ENCODE measurements around the gene SLC41A3. TPM values are rescaled to one million over a fixed set of nuclear protein-coding genes. Genes with fewer than 3 reads are reported as not detected.
A peak's percentile ranks its signal among the peaks of the same experiment; 100 is the strongest.
"Not testable (repeated sequence)": the region's sequence is repeated elsewhere in the genome, so short reads cannot be mapped to it uniquely, and the experiment has no call there.

SLC41A3 gene
- total RNA-seq, 1 donor from 2014 or later = 14.7 TPM

DNA sequence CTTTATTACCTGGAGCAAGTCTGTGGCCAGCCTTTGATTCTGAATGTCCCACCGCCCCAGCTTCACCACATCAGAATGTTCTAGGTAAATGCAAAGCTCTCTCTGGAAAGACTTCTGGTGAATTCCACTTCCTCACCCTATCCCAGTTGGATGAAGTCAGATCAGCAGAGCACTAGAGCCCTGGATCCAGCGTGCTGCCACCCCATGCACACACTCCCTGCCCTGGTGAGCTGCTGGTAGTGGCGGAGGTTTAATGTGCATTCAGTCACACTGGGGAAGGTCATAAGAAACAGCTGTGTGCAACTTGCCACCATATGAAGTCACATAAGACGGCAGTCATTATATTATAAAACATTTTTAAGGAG is 16.3 kb upstream of the SLC41A3 start:
- no peaks in the 10 kb centered on the region for H3K27me3 Mint-ChIP-seq (ENCODE audit: low read depth)
- no peaks in the 10 kb centered on the region for H3K4me1 Mint-ChIP-seq (ENCODE audit: low read depth)
- intact Hi-C loops (cut with micrococcal nuclease) = no loop called here
- H3K4me3 Mint-ChIP-seq (ENCODE audit: low read depth) = no peak overlapping the region
- no peak for DNase-seq (ENCODE audit: low spot score)
- H3K36me3 Mint-ChIP-seq (ENCODE audit: low read depth) = no peaks in the 10 kb centered on the region
- peaks cover 11% of the 10 kb centered on the region for H3K9me3 Mint-ChIP-seq
- no peak overlapping the region for H3K27ac Mint-ChIP-seq

GRCh38 chr3:126098391-126098858 is 14.5 kb upstream of the SLC41A3 start:
- no peak for DNase-seq (ENCODE audit: low spot score)
- Mint-ChIP-seq H3K4me1 (ENCODE audit: low read depth) (no peaks in the 10 kb centered on the region), H3K27me3 (ENCODE audit: low read depth) (no peaks in the 10 kb centered on the region)

DNA sequence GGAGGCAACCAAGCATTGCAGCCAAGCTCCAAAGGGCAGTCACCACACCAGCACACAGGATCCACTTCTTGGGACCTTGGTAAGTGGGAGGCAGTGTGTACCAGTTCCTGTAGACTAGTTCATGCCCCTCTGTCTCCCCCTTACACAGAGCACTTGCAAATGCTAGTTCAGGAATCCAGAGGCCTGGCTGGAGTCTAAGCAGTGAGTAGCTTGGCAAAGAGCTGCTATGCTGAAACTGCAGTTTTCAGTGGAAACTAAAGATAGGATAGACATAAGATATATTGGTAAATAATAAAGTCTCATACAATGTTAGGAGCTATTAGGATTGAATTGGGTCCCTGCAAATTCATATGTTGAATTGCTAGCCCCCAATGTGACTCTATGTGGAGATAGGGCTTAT is 13.9 kb upstream of the SLC41A3 start:
- Mint-ChIP-seq H3K9me3 (peaks cover 18% of the 10 kb centered on the region), H3K4me1 (ENCODE audit: low read depth) (no peaks in the 10 kb centered on the region), H3K4me3 (ENCODE audit: low read depth) (no peak overlapping the region), H3K27me3 (ENCODE audit: low read depth) (no peaks in the 10 kb centered on the region), H3K27ac (no peak overlapping the region), H3K36me3 (ENCODE audit: low read depth) (no peaks in the 10 kb centered on the region)
- no peak for DNase-seq (ENCODE audit: low spot score)
- intact Hi-C loops (cut with micrococcal nuclease) = no loop called here

More at GRCh38 chr3:126098391-126098858, 14.5 kb upstream of the SLC41A3 start:
- Mint-ChIP-seq H3K9me3 (peaks cover 18% of the 10 kb centered on the region), H3K27ac (no peak overlapping the region), H3K4me3 (ENCODE audit: low read depth) (no peak overlapping the region), H3K36me3 (ENCODE audit: low read depth) (no peaks in the 10 kb centered on the region)
- intact Hi-C loops (cut with micrococcal nuclease) = no loop called here

DNA sequence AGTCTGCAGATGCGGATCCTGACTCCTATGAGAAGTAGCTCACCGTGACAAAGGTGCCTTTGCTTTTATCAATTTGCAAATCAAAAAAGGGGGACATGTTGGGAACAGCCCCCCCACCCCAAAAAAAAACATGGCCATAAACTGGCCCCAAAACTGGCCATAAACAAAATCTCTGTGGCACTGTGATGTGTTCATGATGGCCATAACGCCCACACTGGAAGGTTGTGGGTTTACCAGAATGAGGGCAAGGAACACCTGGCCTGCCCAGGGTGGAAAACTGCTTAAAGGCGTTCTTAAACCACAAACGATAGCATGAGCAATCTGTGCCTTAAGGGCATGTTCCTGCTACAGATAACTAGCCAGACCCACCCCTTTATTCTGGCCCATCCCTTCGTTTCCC is 12.3 kb upstream of the SLC41A3 start:
- H3K4me1 Mint-ChIP-seq (ENCODE audit: low read depth); H3K27ac Mint-ChIP-seq; intact Hi-C loops (cut with micrococcal nuclease); H3K36me3 Mint-ChIP-seq (ENCODE audit: low read depth); DNase-seq (ENCODE audit: low spot score); H3K27me3 Mint-ChIP-seq (ENCODE audit: low read depth); H3K4me3 Mint-ChIP-seq (ENCODE audit: low read depth): not testable (repeated sequence)
- H3K9me3 Mint-ChIP-seq = peaks cover 30% of the 10 kb centered on the region

- H3K9me3 Mint-ChIP-seq = peaks cover 43% of the 10 kb centered on the region
- DNase-seq (ENCODE audit: low spot score); H3K27me3 Mint-ChIP-seq (ENCODE audit: low read depth); H3K36me3 Mint-ChIP-seq (ENCODE audit: low read depth); H3K4me3 Mint-ChIP-seq (ENCODE audit: low read depth); intact Hi-C loops (cut with micrococcal nuclease); H3K4me1 Mint-ChIP-seq (ENCODE audit: low read depth); H3K27ac Mint-ChIP-seq: not testable (repeated sequence)
These were observed 8.2 kb upstream of the SLC41A3 start for GRCh38 chr3:126092128-126092527.

DNA sequence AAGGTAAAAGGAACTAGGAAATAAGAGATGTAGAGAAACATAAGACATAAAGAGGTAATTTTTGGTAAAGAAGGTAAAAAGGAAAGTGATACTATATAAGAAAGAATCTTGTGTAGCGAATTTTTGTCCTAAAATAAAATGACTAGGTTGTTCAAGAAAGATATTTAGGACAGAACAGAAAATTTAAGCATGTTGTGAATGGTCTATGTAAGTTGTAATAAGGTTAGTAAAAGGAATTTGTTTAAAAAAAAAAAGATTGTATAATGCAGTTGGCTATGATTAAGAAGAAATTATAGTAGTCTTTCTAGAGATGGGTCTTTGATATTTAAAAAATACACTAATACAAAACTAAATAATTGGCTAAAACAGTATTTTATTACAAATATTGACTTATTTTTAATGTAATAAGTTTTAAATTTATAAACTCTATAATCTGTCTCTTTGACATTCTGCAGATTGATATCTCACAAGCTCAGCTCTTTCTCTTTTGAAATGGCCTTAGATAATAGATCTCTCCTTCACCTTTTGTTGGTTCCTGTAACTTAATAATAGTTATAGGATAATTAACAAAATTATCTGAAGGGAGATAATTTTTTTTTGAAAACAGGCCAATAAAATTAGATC is 3.7 kb upstream of the SLC41A3 start:
- Mint-ChIP-seq H3K36me3 (ENCODE audit: low read depth) (no peaks in the 10 kb centered on the region), H3K4me1 (ENCODE audit: low read depth) (peaks cover 14% of the 10 kb centered on the region), H3K27ac (no peak overlapping the region), H3K27me3 (ENCODE audit: low read depth) (no peaks in the 10 kb centered on the region), H3K9me3 (peaks cover 26% of the 10 kb centered on the region), H3K4me3 (ENCODE audit: low read depth) (no peak overlapping the region)
- intact Hi-C loops (cut with micrococcal nuclease) = no loop called here
- DNase-seq (ENCODE audit: low spot score) = no peak

DNA sequence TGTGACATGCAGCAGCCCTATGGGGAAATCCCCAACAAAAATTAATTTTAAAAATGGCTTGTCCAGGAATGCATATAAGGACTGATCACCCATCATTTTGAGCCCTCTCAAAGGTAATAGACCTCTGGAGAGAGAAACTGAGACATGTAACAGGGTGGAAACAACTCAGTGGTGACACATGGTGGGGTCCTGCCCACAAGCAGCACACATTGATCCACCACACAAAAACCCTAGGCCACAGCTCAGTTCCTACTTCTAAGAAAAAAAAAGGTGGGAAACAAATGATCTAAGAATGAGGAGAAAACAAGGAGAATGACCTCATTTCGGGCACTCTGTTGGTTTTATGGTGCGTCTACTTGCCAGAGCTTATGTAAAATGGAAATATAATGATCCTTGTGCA is 1.9 kb upstream of the SLC41A3 start:
- Mint-ChIP-seq H3K9me3 (peaks cover 10% of the 10 kb centered on the region), H3K27me3 (ENCODE audit: low read depth) (no peaks in the 10 kb centered on the region), H3K27ac (no peak overlapping the region), H3K36me3 (ENCODE audit: low read depth) (no peaks in the 10 kb centered on the region), H3K4me3 (ENCODE audit: low read depth) (no peak overlapping the region), H3K4me1 (ENCODE audit: low read depth) (peaks cover 14% of the 10 kb centered on the region)
- intact Hi-C loops (cut with micrococcal nuclease) = no loop called here
- DNase-seq (ENCODE audit: low spot score) = no peak

GRCh38 chr3:126085276-126085675 is 1.4 kb upstream of the SLC41A3 start:
- no peak overlapping the region for H3K27ac Mint-ChIP-seq
- peaks cover 7% of the 10 kb centered on the region for H3K9me3 Mint-ChIP-seq
- H3K27me3 Mint-ChIP-seq (ENCODE audit: low read depth) = no peaks in the 10 kb centered on the region
- H3K36me3 Mint-ChIP-seq (ENCODE audit: low read depth) = no peaks in the 10 kb centered on the region
- H3K4me1 Mint-ChIP-seq (ENCODE audit: low read depth) = peaks cover 14% of the 10 kb centered on the region
- no peak for DNase-seq (ENCODE audit: low spot score)
- intact Hi-C loops (cut with micrococcal nuclease) = no loop called here
- H3K4me3 Mint-ChIP-seq (ENCODE audit: low read depth) = peak overlapping the region; percentile 75

DNA sequence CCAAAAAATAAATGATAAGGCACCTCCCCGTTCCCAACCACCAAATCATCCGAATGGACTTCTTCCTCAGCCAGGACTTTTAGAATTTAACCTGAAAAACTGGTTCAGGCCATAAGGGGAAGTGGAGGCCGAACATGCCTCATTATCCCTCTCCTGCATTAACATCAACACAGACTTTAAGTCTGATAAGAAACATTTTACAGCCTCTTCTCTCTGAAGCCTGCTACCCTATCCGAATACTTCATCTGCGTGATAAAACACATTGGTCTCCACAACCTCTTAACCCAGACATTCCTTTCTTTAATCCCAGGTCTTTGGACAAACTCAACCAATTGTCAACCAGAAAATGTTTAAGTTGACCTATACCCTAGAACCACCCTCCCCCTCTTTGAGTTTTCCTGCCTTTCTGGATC is 850 bp upstream of the SLC41A3 start:
- Mint-ChIP-seq H3K4me3 (ENCODE audit: low read depth) (peak overlapping the region; percentile 75), H3K9me3 (peaks cover 7% of the 10 kb centered on the region), H3K36me3 (ENCODE audit: low read depth) (no peaks in the 10 kb centered on the region), H3K27ac (no peak overlapping the region), H3K27me3 (ENCODE audit: low read depth) (no peaks in the 10 kb centered on the region), H3K4me1 (ENCODE audit: low read depth) (peaks cover 14% of the 10 kb centered on the region)
- intact Hi-C loops (cut with micrococcal nuclease) = loop anchor here (1.0 to 5.0 kb wide), 3 partner anchors 94 to 1513 kb away; partner anchors contain the start of gene MCM2
- DNase-seq (ENCODE audit: low spot score) = no peak

GRCh38 chr3:126083511-126083912 is 412 bp downstream of the SLC41A3 start:
- intact Hi-C loops (cut with micrococcal nuclease) = loop anchor here (5.0 kb wide), 1 partner anchor 1514 kb away; the partner anchor contains the start of gene MCM2
- no peaks in the 10 kb centered on the region for H3K27me3 Mint-ChIP-seq (ENCODE audit: low read depth)

DNA sequence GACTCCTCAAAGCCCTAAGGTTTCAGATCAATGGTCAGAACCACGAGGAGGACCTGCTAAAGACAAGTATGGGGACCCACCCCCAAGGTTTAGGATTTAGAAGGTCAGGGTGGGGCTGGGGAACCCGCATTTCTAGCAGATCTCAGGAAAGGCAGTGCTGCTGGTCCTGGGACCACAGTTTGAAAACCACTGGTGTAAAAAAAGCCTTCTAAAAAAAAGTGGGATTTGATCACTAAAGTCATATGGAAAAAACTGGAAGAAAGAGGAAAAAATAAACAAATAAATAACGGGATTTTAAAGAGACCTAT is 832 bp downstream of the SLC41A3 start:
- no peak for DNase-seq (ENCODE audit: low spot score)
- Mint-ChIP-seq H3K36me3 (ENCODE audit: low read depth) (no peaks in the 10 kb centered on the region), H3K9me3 (peaks cover 7% of the 10 kb centered on the region), H3K27ac (peak overlapping the region; percentile 82), H3K4me1 (ENCODE audit: low read depth) (peaks cover 14% of the 10 kb centered on the region), H3K27me3 (ENCODE audit: low read depth) (no peaks in the 10 kb centered on the region), H3K4me3 (ENCODE audit: low read depth) (peak overlapping the region; percentile 92)
- intact Hi-C loops (cut with micrococcal nuclease) = loop anchor here (5.0 kb wide), 1 partner anchor 1514 kb away; the partner anchor contains the start of gene MCM2

More at GRCh38 chr3:126083511-126083912, 412 bp downstream of the SLC41A3 start:
- Mint-ChIP-seq H3K36me3 (ENCODE audit: low read depth) (no peaks in the 10 kb centered on the region), H3K9me3 (peaks cover 7% of the 10 kb centered on the region), H3K4me1 (ENCODE audit: low read depth) (peaks cover 14% of the 10 kb centered on the region), H3K4me3 (ENCODE audit: low read depth) (peak overlapping the region; percentile 92), H3K27ac (peak overlapping the region; percentile 82)
- peak; percentile 29 for DNase-seq (ENCODE audit: low spot score)

- no peak for DNase-seq (ENCODE audit: low spot score)
These were observed 1.4 kb downstream of the SLC41A3 start for GRCh38 chr3:126082362-126083137.

More at GRCh38 chr3:126082362-126083137, 1.4 kb downstream of the SLC41A3 start:
- H3K9me3 Mint-ChIP-seq = peaks cover 6% of the 10 kb centered on the region
- H3K27ac Mint-ChIP-seq = peak overlapping the region; percentile 82
- H3K36me3 Mint-ChIP-seq (ENCODE audit: low read depth) = no peaks in the 10 kb centered on the region
- peak overlapping the region; percentile 92 for H3K4me3 Mint-ChIP-seq (ENCODE audit: low read depth)
- H3K27me3 Mint-ChIP-seq (ENCODE audit: low read depth) = no peaks in the 10 kb centered on the region
- H3K4me1 Mint-ChIP-seq (ENCODE audit: low read depth) = peaks cover 14% of the 10 kb centered on the region
- intact Hi-C loops (cut with micrococcal nuclease) = loop anchor here (5.0 kb wide), 1 partner anchor 1515 kb away; the partner anchor contains the start of gene MCM2

Data from activated T-helper 2 cell treated with anti-CD3 and anti-CD28 coated beads, Interferon-gamma antibody, Interleukin-2, Interleukin-4, amounts not matched to agents 10 μg/mL and 5 μg/mL and 100 μg/mL, durations not matched to agents 14 hours and 24 hours and 36 hours (primary cell).